Activated naive CD8-positive, alpha-beta T cell treated with anti-CD3 and anti-CD28 coated beads, Interleukin-2, amount 10 ng/mL, durations not matched to agents 7 days and 5 days (primary cell): ENCODE measurements around the gene NRSN2. TPM values are rescaled to one million over a fixed set of nuclear protein-coding genes. Genes with fewer than 3 reads are reported as not detected.
A peak's percentile ranks its signal among the peaks of the same experiment; 100 is the strongest.
"Not testable (repeated sequence)": the region's sequence is repeated elsewhere in the genome, so short reads cannot be mapped to it uniquely, and the experiment has no call there.

Experiments
- ATAC-seq: fragments of 150-1000 bp; cut with Tn5 transposase; one replicate; pipeline ENCODE4 v1.10.0; 2021; ENCODE audit warnings: low read depth, moderate library complexity
- POLR2A ChIA-PET: fragments of 350-600 bp; sonication (Branson Sonifier 250); formaldehyde crosslinking; loops from one replicate; lab custom pipeline; 2021; ENCODE audit warnings: antibody characterized with exemption; lab: Charles Lee
- DNase-seq: peaks from one replicate; pipeline ENCODE4 v3.0.0; 2021
- H3K27ac Mint-ChIP-seq: one replicate; pipeline ENCODE4 v1.8.0; 2022; ENCODE audit warnings: mild to moderate bottlenecking, mixed read lengths
- H3K27me3 Mint-ChIP-seq: one replicate; pipeline ENCODE4 v1.8.0; 2022; ENCODE audit warnings: mild to moderate bottlenecking, moderate library complexity, mixed read lengths
- H3K36me3 Mint-ChIP-seq: one replicate; pipeline ENCODE4 v1.8.0; 2021; ENCODE audit warnings: mild to moderate bottlenecking, mixed read lengths
- H3K4me1 Mint-ChIP-seq: one replicate; pipeline ENCODE4 v1.8.0; 2021; ENCODE audit warnings: mixed read lengths
- H3K4me3 Mint-ChIP-seq: one replicate; pipeline ENCODE4 v1.8.0; 2022; ENCODE audit warnings: mild to moderate bottlenecking, moderate library complexity, mixed read lengths
- H3K9me3 Mint-ChIP-seq: one replicate; pipeline ENCODE4 v1.8.0; 2021; ENCODE audit warnings: mixed read lengths
- total RNA-seq, 2 experiments: library from RNA; stranded (reverse); gene quantifications; one replicate each; pipeline ENCODE4 v1.2.3, GENCODE V29; 2021

Gene NRSN2
- total RNA-seq, 2 experiments from 2014 or later = 3.6 to 3.7 TPM

DNA sequence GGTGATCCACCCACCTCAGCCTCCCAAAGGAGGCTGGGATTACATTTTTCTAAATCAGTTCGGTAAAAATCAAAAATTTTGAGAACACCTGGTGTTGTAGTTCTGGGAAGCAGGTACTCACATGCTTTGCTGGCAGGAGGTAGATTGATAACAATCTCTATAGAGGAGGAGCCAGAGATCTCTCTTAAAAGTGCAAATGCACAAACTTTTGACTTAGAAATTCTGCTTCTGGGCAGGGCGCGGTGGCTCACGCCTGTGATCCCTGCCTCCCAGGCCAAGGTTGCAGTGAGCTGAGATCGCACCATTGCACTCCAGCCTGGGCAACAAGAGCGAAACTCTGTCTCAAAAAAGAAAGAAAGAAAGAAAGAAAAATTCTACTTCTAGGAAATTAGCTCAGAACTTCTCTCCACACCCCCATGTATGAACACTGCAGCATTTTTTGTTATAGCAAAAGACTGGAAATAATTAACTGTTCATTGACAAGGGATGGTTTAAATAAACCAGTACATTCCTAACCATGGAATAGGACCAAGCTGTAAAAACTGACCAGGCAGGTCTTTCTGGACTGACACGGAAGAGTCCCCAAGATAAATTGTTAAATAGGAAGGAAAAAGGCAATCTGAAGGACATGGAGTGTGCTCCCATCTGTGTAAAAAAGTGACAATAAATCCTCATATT is 19.3 kb downstream of the NRSN2 start:
- H3K9me3 Mint-ChIP-seq = no peaks in the 10 kb centered on the region
- POLR2A ChIA-PET = interaction anchor here (0.9 to 1.9 kb wide), 4 partner anchors 14 to 41 kb away, joined by 3 to 12 read pairs (median 4); partner anchors contain the start of gene TRIB3
- H3K27ac Mint-ChIP-seq = peak overlapping the region; percentile 79
- peak; percentile 29 for ATAC-seq
- no peaks in the 10 kb centered on the region for H3K27me3 Mint-ChIP-seq
- peaks cover 5% of the 10 kb centered on the region for H3K36me3 Mint-ChIP-seq
- H3K4me3 Mint-ChIP-seq = peak overlapping the region; percentile 68
- no peak for DNase-seq
- H3K4me1 Mint-ChIP-seq = peaks cover 35% of the 10 kb centered on the region

DNA sequence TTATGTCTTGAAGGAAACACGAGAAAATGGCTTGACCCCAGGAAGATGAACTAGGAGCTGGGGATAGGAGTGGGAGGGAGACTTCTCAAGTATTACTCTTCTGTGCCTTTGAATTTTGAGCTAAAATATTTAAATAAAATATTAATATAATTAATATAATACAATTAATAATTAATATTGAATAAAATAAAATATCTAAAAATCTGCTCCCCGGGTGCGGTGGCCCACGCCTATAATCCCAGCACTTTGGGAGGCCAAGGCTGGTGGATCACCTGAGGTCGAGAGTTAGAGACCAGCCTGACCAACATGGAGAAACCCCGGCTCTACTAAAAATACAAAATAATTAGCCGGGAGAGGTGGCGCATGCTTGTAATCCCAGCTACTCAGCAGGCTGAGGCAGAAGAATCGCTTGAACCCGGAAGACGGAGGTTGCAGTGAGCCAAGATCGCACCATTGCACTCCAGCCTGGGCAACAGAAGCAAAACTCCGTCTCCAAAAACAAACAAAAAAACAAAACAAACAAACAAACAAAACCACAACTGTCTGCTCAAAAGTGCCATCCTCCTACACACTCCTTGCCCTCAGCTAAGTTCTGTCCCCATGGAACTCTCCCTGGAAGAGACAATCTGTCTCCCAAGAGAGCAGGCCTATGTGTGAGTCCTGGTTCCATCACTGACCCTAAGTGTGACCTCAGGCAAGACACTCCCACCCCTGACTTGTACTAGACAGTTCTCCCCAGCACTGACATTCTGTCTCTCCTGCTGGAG is 20.0 kb downstream of the NRSN2 start:
- no peak overlapping the region for H3K4me3 Mint-ChIP-seq
- H3K4me1 Mint-ChIP-seq = peaks cover 39% of the 10 kb centered on the region
- peaks cover 5% of the 10 kb centered on the region for H3K36me3 Mint-ChIP-seq
- H3K27me3 Mint-ChIP-seq = no peaks in the 10 kb centered on the region
- ATAC-seq = no peak
- no peaks in the 10 kb centered on the region for H3K9me3 Mint-ChIP-seq
- H3K27ac Mint-ChIP-seq = peak overlapping the region; percentile 79
- no peak for DNase-seq
- POLR2A ChIA-PET = interaction anchor here (0.9 to 1.9 kb wide), 3 partner anchors 14 to 41 kb away, joined by 4 to 12 read pairs (median 4); partner anchors contain the start of gene TRIB3

DNA sequence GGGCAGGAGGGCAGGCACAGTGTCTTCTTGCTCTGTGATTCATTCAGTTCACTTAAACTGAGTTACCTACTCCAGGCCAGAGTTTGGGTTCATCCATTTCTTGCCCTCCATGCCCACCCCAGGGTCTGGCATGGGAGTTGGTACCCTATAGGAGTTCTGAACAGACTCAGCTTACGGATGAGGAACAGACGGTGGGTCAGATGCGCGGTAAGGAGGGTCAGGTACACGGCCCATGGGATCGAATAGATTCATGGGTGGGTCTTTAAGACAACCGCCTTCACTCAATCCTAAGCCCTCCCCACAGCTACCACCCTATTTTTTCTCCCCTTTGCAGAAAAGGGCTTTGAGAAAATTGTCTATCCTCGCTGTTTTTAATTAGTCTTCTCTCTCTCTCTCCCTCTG is 20.6 kb downstream of the NRSN2 start:
- POLR2A ChIA-PET = interaction anchor here (0.5 kb wide), 1 partner anchor 109 kb away, joined by 3 read pairs; no protein-coding TSS in a partner anchor
- Mint-ChIP-seq H3K27ac (peak overlapping the region; percentile 46), H3K9me3 (no peaks in the 10 kb centered on the region), H3K4me1 (peaks cover 41% of the 10 kb centered on the region), H3K27me3 (no peaks in the 10 kb centered on the region), H3K4me3 (no peak overlapping the region), H3K36me3 (peaks cover 5% of the 10 kb centered on the region)
- ATAC-seq (no peak), DNase-seq (no peak)

DNA sequence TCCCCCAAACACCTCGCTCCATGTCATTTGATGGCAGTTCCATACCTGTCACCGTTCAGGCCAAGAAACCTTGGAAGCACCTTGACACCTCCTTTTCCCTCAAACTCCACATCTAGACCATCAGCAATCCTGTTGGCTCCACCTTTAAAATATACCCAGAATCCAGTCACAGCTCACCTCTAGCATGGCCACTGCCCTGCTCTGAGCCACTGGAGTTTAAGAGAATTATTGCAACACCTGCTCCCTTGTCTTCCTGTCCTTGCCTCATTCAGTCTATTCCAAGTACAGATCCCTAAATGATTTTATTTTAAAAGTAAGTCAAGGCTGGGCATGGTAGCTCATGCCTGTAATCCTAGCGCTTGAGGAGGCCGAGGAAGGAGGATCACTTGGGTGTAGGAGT is 22.0 kb downstream of the NRSN2 start:
- H3K36me3 Mint-ChIP-seq = peaks cover 5% of the 10 kb centered on the region
- H3K4me3 Mint-ChIP-seq = no peak overlapping the region
- DNase-seq (no peak), ATAC-seq (no peak)
- peaks cover 47% of the 10 kb centered on the region for H3K4me1 Mint-ChIP-seq
- H3K27me3 Mint-ChIP-seq = no peaks in the 10 kb centered on the region
- H3K9me3 Mint-ChIP-seq = no peaks in the 10 kb centered on the region
- no peak overlapping the region for H3K27ac Mint-ChIP-seq
- POLR2A ChIA-PET = interaction anchor here (0.6 to 2.2 kb wide), 3 partner anchors 12 to 282 kb away, joined by 3 to 9 read pairs (median 5); partner anchors contain the start of gene TRIB3

DNA sequence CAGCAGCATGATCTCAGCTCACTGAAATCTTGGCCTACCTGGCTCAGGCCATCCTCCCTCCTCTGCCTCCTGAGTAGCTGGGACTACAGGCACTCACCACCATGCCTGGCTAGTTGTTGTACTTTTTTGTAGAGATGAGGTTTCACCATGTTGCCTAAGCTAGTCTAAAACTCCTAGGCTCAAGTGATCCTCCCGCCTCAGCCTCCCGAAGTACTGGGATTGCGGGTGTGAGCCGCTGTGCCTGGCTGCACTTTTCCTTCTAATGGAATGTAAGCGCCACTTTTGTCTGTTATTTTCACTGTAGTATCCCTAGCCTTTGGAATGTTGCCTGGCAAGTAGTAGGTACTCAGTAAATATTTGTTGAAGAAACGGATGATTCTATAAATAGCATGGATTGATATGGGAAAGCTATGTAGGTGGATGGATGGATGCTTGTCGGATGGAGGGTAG is 23.3 kb downstream of the NRSN2 start:
- no peaks in the 10 kb centered on the region for H3K27me3 Mint-ChIP-seq
- H3K4me1 Mint-ChIP-seq = peaks cover 42% of the 10 kb centered on the region
- no peaks in the 10 kb centered on the region for H3K9me3 Mint-ChIP-seq
- H3K4me3 Mint-ChIP-seq = no peak overlapping the region
- POLR2A ChIA-PET = interaction anchor here (2.2 kb wide), 1 partner anchor 11 kb away, joined by 9 read pairs; the partner anchor contains the start of gene TRIB3
- no peak overlapping the region for H3K27ac Mint-ChIP-seq
- no peak for ATAC-seq
- H3K36me3 Mint-ChIP-seq = peaks cover 5% of the 10 kb centered on the region
- DNase-seq = no peak

- DNase-seq = no peak
Measured at GRCh38 chr20:370977-371754, 24.3 kb downstream of the NRSN2 start.

GRCh38 chr20:371755-372542 is 25.0 kb downstream of the NRSN2 start:
- POLR2A ChIA-PET = interaction anchor here (0.6 to 2.3 kb wide), 3 partner anchors 9 to 55 kb away, joined by 3 to 18 read pairs (median 3); partner anchors contain the start of gene TRIB3
- H3K36me3 Mint-ChIP-seq = peaks cover 5% of the 10 kb centered on the region
- peaks cover 35% of the 10 kb centered on the region for H3K4me1 Mint-ChIP-seq
- H3K27me3 Mint-ChIP-seq = no peaks in the 10 kb centered on the region
- DNase-seq (no peak), ATAC-seq (no peak)
- peak overlapping the region; percentile 44 for H3K4me3 Mint-ChIP-seq
- peak overlapping the region; percentile 80 for H3K27ac Mint-ChIP-seq
- no peaks in the 10 kb centered on the region for H3K9me3 Mint-ChIP-seq

More at GRCh38 chr20:370977-371754, 24.3 kb downstream of the NRSN2 start:
- Mint-ChIP-seq H3K27ac (no peak overlapping the region), H3K27me3 (no peaks in the 10 kb centered on the region), H3K4me3 (no peak overlapping the region), H3K36me3 (peaks cover 5% of the 10 kb centered on the region), H3K4me1 (peaks cover 37% of the 10 kb centered on the region), H3K9me3 (no peaks in the 10 kb centered on the region)
- ATAC-seq = no peak
- POLR2A ChIA-PET = interaction anchor here (0.6 to 2.3 kb wide), 3 partner anchors 10 to 56 kb away, joined by 3 to 18 read pairs (median 3); partner anchors contain the start of gene TRIB3

- H3K27me3 Mint-ChIP-seq, H3K36me3 Mint-ChIP-seq, H3K9me3 Mint-ChIP-seq, H3K4me3 Mint-ChIP-seq, DNase-seq: not testable (repeated sequence)
- ATAC-seq = peak; percentile 58
- Mint-ChIP-seq H3K4me1 (peaks cover 32% of the 10 kb centered on the region), H3K27ac (peak overlapping the region; percentile 80)
- POLR2A ChIA-PET = interaction anchor here (1.5 to 2.3 kb wide), 2 partner anchors 8 to 11 kb away, joined by 3 to 18 read pairs; partner anchors contain the start of gene TRIB3
Measured at GRCh38 chr20:372543-373082, 25.7 kb downstream of the NRSN2 start.

- H3K9me3 Mint-ChIP-seq = no peaks in the 10 kb centered on the region
- H3K36me3 Mint-ChIP-seq = peaks cover 5% of the 10 kb centered on the region
- no peaks in the 10 kb centered on the region for H3K27me3 Mint-ChIP-seq
- ATAC-seq = no peak
- H3K4me1 Mint-ChIP-seq = peaks cover 32% of the 10 kb centered on the region
- H3K27ac Mint-ChIP-seq = no peak overlapping the region
- H3K4me3 Mint-ChIP-seq = no peak overlapping the region
- no peak for DNase-seq
- POLR2A ChIA-PET = interaction anchor here (1.5 kb wide), 1 partner anchor 12 kb away, joined by 3 read pairs; no protein-coding TSS in a partner anchor
Measured at GRCh38 chr20:373171-373890, 26.4 kb downstream of the NRSN2 start.

DNA sequence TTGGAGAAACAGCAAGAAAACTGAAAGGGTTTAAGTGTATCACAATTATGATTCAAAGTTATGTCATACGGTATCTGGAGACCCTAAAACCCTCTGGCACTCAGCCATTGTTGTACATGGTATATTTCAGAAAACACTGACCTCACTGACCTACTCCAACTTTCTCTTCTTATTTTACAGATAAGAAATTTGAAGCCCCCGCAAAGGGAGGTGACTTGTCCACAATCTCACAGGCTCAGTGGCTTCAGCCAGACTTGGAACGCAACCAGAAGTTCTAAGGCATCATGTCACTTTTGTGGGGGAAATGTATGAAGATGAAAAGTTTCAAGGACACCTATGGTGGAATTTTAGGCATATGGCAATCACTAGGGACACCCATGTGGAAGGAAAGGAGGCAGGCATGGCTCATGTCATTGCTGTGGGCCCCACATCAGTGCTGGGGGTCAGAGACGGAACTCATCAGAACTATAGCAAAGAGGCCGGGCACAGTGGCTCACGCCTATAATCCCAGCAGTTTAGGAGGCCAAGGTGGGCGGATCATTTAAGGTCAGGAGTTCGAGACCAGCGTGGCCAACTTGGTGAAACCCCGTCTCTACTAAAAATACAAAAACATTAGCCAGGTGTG is 28.5 kb downstream of the NRSN2 start:
- DNase-seq (no peak), ATAC-seq (no peak)
- Mint-ChIP-seq H3K9me3 (no peaks in the 10 kb centered on the region), H3K4me1 (peaks cover 23% of the 10 kb centered on the region), H3K4me3 (no peak overlapping the region), H3K27me3 (no peaks in the 10 kb centered on the region), H3K27ac (no peak overlapping the region), H3K36me3 (no peaks in the 10 kb centered on the region)
- POLR2A ChIA-PET = interaction anchor here (1.1 kb wide), 1 partner anchor 13 kb away, joined by 3 read pairs; no protein-coding TSS in a partner anchor

GRCh38 chr20:376089-376488 is 29.2 kb downstream of the NRSN2 start:
- Mint-ChIP-seq H3K9me3 (no peaks in the 10 kb centered on the region), H3K27me3 (no peaks in the 10 kb centered on the region), H3K36me3 (no peaks in the 10 kb centered on the region), H3K27ac (no peak overlapping the region), H3K4me1 (peaks cover 23% of the 10 kb centered on the region), H3K4me3 (no peak overlapping the region)
- ATAC-seq (no peak), DNase-seq (no peak)
- POLR2A ChIA-PET = no interaction called here
